Type B pancreatic cell (in vitro differentiated cells): ENCODE results near the gene ZNF25. TPM values are rescaled to one million over a fixed set of nuclear protein-coding genes. Genes with fewer than 3 reads are reported as not detected.

Experiments used
- DNase-seq: peaks from one replicate; pipeline ENCODE4 v3.0.0; 2021; ENCODE audit warnings: mixed read lengths; ENCODE audit not compliant: unreplicated experiment; ENCODE audit errors: extremely low spot score
- H3K27ac Mint-ChIP-seq: 2 replicates; pipeline ENCODE4 v1.8.0; 2021; ENCODE audit warnings: mild to moderate bottlenecking, mixed read lengths
- H3K27me3 Mint-ChIP-seq: 2 replicates; pipeline ENCODE4 v1.8.0; 2021; ENCODE audit warnings: mixed read lengths
- H3K36me3 Mint-ChIP-seq: 2 replicates; pipeline ENCODE4 v1.8.0; 2021; ENCODE audit warnings: mixed read lengths
- H3K4me1 Mint-ChIP-seq: one replicate; pipeline ENCODE4 v1.8.0; 2021; ENCODE audit warnings: mixed read lengths; ENCODE audit not compliant: unreplicated experiment
- H3K4me3 Mint-ChIP-seq: 2 replicates; pipeline ENCODE4 v1.8.0; 2021; ENCODE audit warnings: mild to moderate bottlenecking, mixed read lengths
- H3K9me3 Mint-ChIP-seq: 2 replicates; pipeline ENCODE4 v1.8.0; 2021; ENCODE audit warnings: mixed read lengths
- CTCF ChIP-seq: fragments of 200-600 bp; sonication (generic); conservative IDR thresholded peaks from 2 replicates; pipeline ENCODE4 v1.5.0; 2021; ENCODE audit warnings: antibody characterized with exemption, mild to moderate bottlenecking
- total RNA-seq: library from RNA; stranded (reverse); gene quantifications from 2 replicates; pipeline ENCODE4 v1.2.1, GENCODE V29; 2021; ENCODE audit warnings: low replicate concordance

ZNF25 gene
- total RNA-seq, 1 donor from 2014 or later: 6.9 TPM

- no peak for TF ChIP-seq CTCF
- H3K27ac Mint-ChIP-seq: no peak overlapping the region
- H3K4me1 Mint-ChIP-seq: no peaks in the 10 kb centered on the region
- no peak for DNase-seq
- no peaks in the 10 kb centered on the region for H3K36me3 Mint-ChIP-seq
- no peaks in the 10 kb centered on the region for H3K9me3 Mint-ChIP-seq
- H3K4me3 Mint-ChIP-seq: no peak overlapping the region
- H3K27me3 Mint-ChIP-seq: no peaks in the 10 kb centered on the region
Measured at GRCh38 chr10:37991655-37992054, 15.2 kb upstream of the ZNF25 start.

- TF ChIP-seq CTCF: no peak
- Mint-ChIP-seq H3K36me3 (peaks cover 9% of the 10 kb centered on the region), H3K4me1 (peaks cover 8% of the 10 kb centered on the region), H3K27me3 (no peaks in the 10 kb centered on the region), H3K9me3 (no peaks in the 10 kb centered on the region), H3K4me3 (peak overlapping the region; percentile 94), H3K27ac (peak overlapping the region; percentile 91)
- no peak for DNase-seq
Measured at GRCh38 chr10:37976880-37977203, 395 bp upstream of the ZNF25 start.

GRCh38 chr10:37975401-37975991 is 951 bp downstream of the ZNF25 start:
- H3K4me1 Mint-ChIP-seq: peaks cover 8% of the 10 kb centered on the region
- no peaks in the 10 kb centered on the region for H3K27me3 Mint-ChIP-seq
- no peak for DNase-seq
- H3K27ac Mint-ChIP-seq: peak overlapping the region; percentile 91
- no peak for TF ChIP-seq CTCF
- H3K4me3 Mint-ChIP-seq: peak overlapping the region; percentile 94
- H3K9me3 Mint-ChIP-seq: no peaks in the 10 kb centered on the region
- peaks cover 12% of the 10 kb centered on the region for H3K36me3 Mint-ChIP-seq

- TF ChIP-seq CTCF: no peak
- no peak overlapping the region for H3K27ac Mint-ChIP-seq
- peaks cover 5% of the 10 kb centered on the region for H3K9me3 Mint-ChIP-seq
- peaks cover 8% of the 10 kb centered on the region for H3K4me1 Mint-ChIP-seq
- H3K27me3 Mint-ChIP-seq: no peaks in the 10 kb centered on the region
- H3K36me3 Mint-ChIP-seq: peaks cover 20% of the 10 kb centered on the region
- DNase-seq: no peak
- no peak overlapping the region for H3K4me3 Mint-ChIP-seq
Measured at GRCh38 chr10:37972396-37972795, 4.1 kb downstream of the ZNF25 start.

- TF ChIP-seq CTCF: no peak
- no peak overlapping the region for H3K4me3 Mint-ChIP-seq
- H3K9me3 Mint-ChIP-seq: peaks cover 22% of the 10 kb centered on the region
- H3K36me3 Mint-ChIP-seq: peaks cover 30% of the 10 kb centered on the region
- no peak for DNase-seq
- no peak overlapping the region for H3K27ac Mint-ChIP-seq
- no peaks in the 10 kb centered on the region for H3K27me3 Mint-ChIP-seq
- no peaks in the 10 kb centered on the region for H3K4me1 Mint-ChIP-seq
Measured at GRCh38 chr10:37965006-37965405, 11.4 kb downstream of the ZNF25 start.
